Globus pallidus (tissue), 1 donor: ENCODE measurements around the gene HNRNPL.
"Not testable (repeated sequence)": the region's sequence is repeated elsewhere in the genome, so short reads cannot be mapped to it uniquely, and the experiment has no call there.

Experiments used
- DNase-seq: peaks from one replicate; pipeline ENCODE4 v3.0.0-alpha.2; 2015; ENCODE audit warnings: low spot score

HNRNPL gene

GRCh38 chr19:38869836-38870607 is 20.2 kb upstream of the HNRNPL start:
- peak; percentile 55 for DNase-seq

- DNase-seq: no peak
These were observed 19.5 kb upstream of the HNRNPL start for GRCh38 chr19:38869160-38869835.

- DNase-seq: no peak
These were observed 18.8 kb upstream of the HNRNPL start for GRCh38 chr19:38868551-38868950.

GRCh38 chr19:38867171-38867780 is 17.5 kb upstream of the HNRNPL start:
- DNase-seq: no peak

- DNase-seq: no peak
These were observed 12.7 kb upstream of the HNRNPL start for GRCh38 chr19:38862321-38863059.

- DNase-seq: no peak
These were observed 11.6 kb upstream of the HNRNPL start for GRCh38 chr19:38861368-38861767.

- DNase-seq: not testable (repeated sequence)
These were observed 9.9 kb upstream of the HNRNPL start for GRCh38 chr19:38859631-38860204.

GRCh38 chr19:38856813-38857212 is 7.0 kb upstream of the HNRNPL start:
- no peak for DNase-seq

- DNase-seq: not testable (repeated sequence)
These were observed 6.0 kb upstream of the HNRNPL start for GRCh38 chr19:38855751-38856150.

- DNase-seq: not testable (repeated sequence)
These were observed 5.2 kb upstream of the HNRNPL start for GRCh38 chr19:38854961-38855360.

GRCh38 chr19:38853214-38853613 is 3.4 kb upstream of the HNRNPL start:
- no peak for DNase-seq

GRCh38 chr19:38852231-38853044 is 2.7 kb upstream of the HNRNPL start:
- DNase-seq: peak; percentile 38

GRCh38 chr19:38851622-38852230 is 1.9 kb upstream of the HNRNPL start:
- peak; percentile 93 for DNase-seq

- peak; percentile 39 for DNase-seq
These were observed 1.3 kb upstream of the HNRNPL start for GRCh38 chr19:38850976-38851621.

GRCh38 chr19:38850436-38850975 is 720 bp upstream of the HNRNPL start:
- DNase-seq: no peak

- DNase-seq: peak; percentile 92
These were observed 483 bp downstream of the HNRNPL start for GRCh38 chr19:38849147-38849859.

GRCh38 chr19:38848299-38849146 is 1.3 kb downstream of the HNRNPL start:
- DNase-seq: no peak

GRCh38 chr19:38846097-38846496 is 3.7 kb downstream of the HNRNPL start:
- no peak for DNase-seq
